Sigmoid colon (tissue), 7 donors: ENCODE data around the gene NAA80. TPM values are rescaled to one million over a fixed set of nuclear protein-coding genes. Genes with fewer than 3 reads are reported as not detected.

Experiments used
- DNase-seq: peaks from one replicate; pipeline ENCODE4 v3.0.0-alpha.2; 2019
- H3K27ac ChIP-seq, 4 donors: fragments of 200-600 bp; sonication (generic); one replicate each; pipeline ENCODE4 v1.5.1; 2016 to 2019; ENCODE audit warnings: mild to moderate bottlenecking in 1 of 4
- H3K27me3 ChIP-seq, 3 donors: fragments of 200-600 bp; sonication (generic); one replicate each; pipeline ENCODE4 v1.5.1; 2019; ENCODE audit warnings: mild to moderate bottlenecking in 1 of 3
- H3K36me3 ChIP-seq, 4 donors: fragments of 200-600 bp; sonication (generic); one replicate each; pipeline ENCODE4 v1.5.1; 2016 to 2019
- H3K4me1 ChIP-seq, 4 donors: fragments of 200-600 bp; sonication (generic); one replicate each; pipeline ENCODE4 v1.5.1; 2017 to 2019
- H3K4me3 ChIP-seq, 4 donors: fragments of 200-600 bp; sonication (generic); one replicate each; pipeline ENCODE4 v1.5.1; 2017 to 2019; ENCODE audit warnings: mild to moderate bottlenecking in 2 of 4, moderate library complexity in 1 of 4
- H3K9me3 ChIP-seq, 4 donors: fragments of 200-600 bp in 3 of 4; sonication (generic) in 3 of 4; one replicate each; pipeline versions ENCODE4 v1.5.1 to v1.6.1; 2013 to 2019
- EP300 ChIP-seq, 4 donors: sonication (generic); formaldehyde crosslinking; IDR thresholded peaks; one replicate each; pipeline ENCODE4 v1.6.1; 2017; ENCODE audit warnings: antibody characterized with exemption in 4 of 4
- POLR2A ChIP-seq, 2 donors: fragments of 450-650 bp; IDR thresholded peaks; one replicate each; pipeline ENCODE4 v1.6.1; 2016; ENCODE audit warnings: antibody characterized with exemption in 2 of 2, mild to moderate bottlenecking in 2 of 2, moderate library complexity in 2 of 2
- POLR2AphosphoS5 ChIP-seq, 4 donors: sonication (generic); formaldehyde crosslinking; IDR thresholded peaks; one replicate each; pipeline ENCODE4 v1.6.1; 2017; ENCODE audit warnings: antibody characterized with exemption in 4 of 4
- WGBS, 2 donors: extraction: QIAGEN DNeasy Blood & Tissue Kit; methylation state at CpG; one replicate each; pipeline ENCODE4 v1.1.7; 2013; 5-methylcytosine and 5-hydroxymethylcytosine counted together
- intact Hi-C: fragments of 100-400 bp; cut with DNase I; formaldehyde crosslinking; loops from one replicate; pipeline ENCODE4 v1.15.1; 2023
- polyA plus RNA-seq, 3 donors: library from polyadenylated mRNA; stranded (reverse); fragments of 200-250 nt; gene quantifications; one replicate each; pipeline ENCODE4 v1.2.3, GENCODE V29; 2013
- total RNA-seq, 4 donors: library from RNA; depleted of rRNA; stranded (reverse); fragments of >200 nt; gene quantifications; one replicate each; pipeline ENCODE4 v1.1.0, GENCODE V29; 2016
- TF ChIP-seq, protein P1 (sequence below), 4 experiments: fragments of 450-650 bp in 3 of 4; fragments of 200-600 bp in 1 of 4; IDR thresholded peaks; one replicate each; pipeline ENCODE4 v1.5.1; 2016 to 2019; ENCODE audit warnings: antibody characterized with exemption in 4 of 4, mild to moderate bottlenecking in 3 of 4, moderate library complexity in 2 of 4
- donor health status: healthy with polysubstance abuse.
- donor health status: Bipolar disorder and iron deficiency.
- donor health status: healthy.

NAA80 gene
- total and polyA plus RNA-seq, 7 donors, result 3.5 to 9.5 (median 6.4) TPM

DNA sequence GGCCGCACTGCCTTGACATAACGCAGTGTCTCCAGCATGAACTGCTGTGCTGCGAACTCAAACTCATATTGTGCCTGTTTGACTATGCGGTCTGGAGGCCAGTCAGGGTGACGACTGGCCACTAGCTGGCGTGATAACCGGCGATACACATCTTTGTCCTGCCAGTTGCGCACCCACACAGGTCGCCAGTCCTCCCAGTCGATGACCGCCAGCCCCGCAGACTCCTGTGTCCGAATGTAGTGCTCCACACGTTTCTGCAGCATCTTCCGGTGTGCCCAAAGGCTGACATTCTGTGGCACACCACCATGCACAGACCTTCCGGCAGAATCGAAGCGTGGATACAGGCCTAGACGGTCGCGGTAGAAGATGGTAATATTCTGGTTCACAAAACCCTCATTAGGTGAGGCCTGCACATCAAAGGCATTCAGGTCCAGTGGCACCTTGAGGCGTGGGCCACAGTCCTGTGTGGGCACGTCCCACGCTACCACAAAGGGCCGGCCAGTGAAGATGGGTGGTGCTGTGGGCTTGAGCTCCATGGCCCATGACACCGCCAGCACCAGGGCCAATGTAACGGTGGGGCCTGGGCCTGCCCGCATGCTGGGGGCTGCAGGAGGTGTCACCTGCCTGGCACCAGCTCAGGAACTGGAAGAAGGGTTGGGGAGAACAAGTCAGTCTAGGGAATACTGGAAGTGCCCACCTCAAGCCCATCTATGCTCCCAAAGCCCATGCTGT, 20.9 kb upstream of the NAA80 start:
- Histone ChIP-seq H3K27me3 (no peaks in the 10 kb centered on the region), H3K9me3 (no peaks in the 10 kb centered on the region), H3K4me3 (peak overlapping the region; percentile 58 to 84 (median 75)), H3K4me1 (peaks cover 0 to 66% (median 59%) of the 10 kb centered on the region in 4 donors), H3K27ac (peak overlapping the region; percentile 88 to 92 (median 92)), H3K36me3 (peaks cover 0 to 48% (median 6%) of the 10 kb centered on the region in 4 donors)
- WGBS, 2 donors, result 84 to 87% methylated on average over 29 of the region's 29 CpGs
- DNase-seq, result no peak
- intact Hi-C loops, result loop anchor here (2.0 to 10.0 kb wide), 3 partner anchors 21 to 1065 kb away; partner anchors contain the start of genes GNAT1, HYAL3, MANF and NAA80
- TF ChIP-seq POLR2A (IDR thresholded peaks at IDR 0.05) (no peak), POLR2AphosphoS5 (IDR thresholded peaks at IDR 0.05) (no peak)

DNA sequence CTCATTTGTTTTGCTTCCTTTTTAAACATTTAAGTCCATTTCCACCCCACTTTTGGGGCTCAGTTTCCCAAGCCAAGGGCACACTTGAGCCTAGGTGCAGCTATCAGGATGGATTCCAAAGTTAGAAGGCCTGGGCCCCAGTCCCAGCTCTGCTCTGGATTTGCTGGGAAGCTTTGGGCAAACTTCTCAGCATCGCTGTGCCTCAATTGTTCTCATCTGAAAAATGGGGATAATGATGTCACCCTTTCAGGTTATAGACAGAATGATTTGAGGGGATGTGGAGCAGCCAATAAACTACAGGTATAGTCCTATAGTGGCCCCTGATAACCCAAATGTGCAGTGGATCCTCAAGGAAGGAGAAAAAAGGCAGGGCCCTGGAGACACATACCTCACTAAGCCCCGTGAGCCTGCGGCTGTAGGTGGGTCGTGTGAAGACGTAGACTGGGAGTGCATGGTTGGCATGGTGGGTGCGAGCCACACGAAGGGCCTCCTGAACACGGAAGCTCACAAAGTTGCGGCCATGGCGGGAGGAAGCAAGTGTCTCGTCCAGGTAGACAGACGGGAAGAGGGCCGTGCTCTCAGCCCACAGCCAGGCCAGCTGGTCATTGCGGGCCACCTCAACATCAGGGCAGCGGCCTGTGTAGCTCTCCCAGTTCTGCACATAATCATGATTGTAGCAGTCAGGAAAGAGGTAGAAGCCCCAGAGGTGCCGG, 20.1 kb upstream of the NAA80 start:
- H3K27ac ChIP-seq, result peak overlapping the region in 3 of 4 donors; percentile 13 to 92 (median 30)
- 90 to 91% methylated on average over 16 of the region's 16 CpGs for WGBS, 2 donors
- intact Hi-C loops, result no loop called here
- H3K4me3 ChIP-seq, result peak overlapping the region in 2 of 4 donors; percentile 72 to 84
- no peaks in the 10 kb centered on the region for H3K9me3 ChIP-seq
- no peaks in the 10 kb centered on the region for H3K27me3 ChIP-seq
- DNase-seq, result no peak
- H3K4me1 ChIP-seq, result peaks cover 0 to 61% (median 55%) of the 10 kb centered on the region in 4 donors
- H3K36me3 ChIP-seq, result peaks cover 0 to 45% (median 6%) of the 10 kb centered on the region in 4 donors
- no peak for TF ChIP-seq POLR2A (IDR thresholded peaks at IDR 0.05)
- TF ChIP-seq, protein P1, sequence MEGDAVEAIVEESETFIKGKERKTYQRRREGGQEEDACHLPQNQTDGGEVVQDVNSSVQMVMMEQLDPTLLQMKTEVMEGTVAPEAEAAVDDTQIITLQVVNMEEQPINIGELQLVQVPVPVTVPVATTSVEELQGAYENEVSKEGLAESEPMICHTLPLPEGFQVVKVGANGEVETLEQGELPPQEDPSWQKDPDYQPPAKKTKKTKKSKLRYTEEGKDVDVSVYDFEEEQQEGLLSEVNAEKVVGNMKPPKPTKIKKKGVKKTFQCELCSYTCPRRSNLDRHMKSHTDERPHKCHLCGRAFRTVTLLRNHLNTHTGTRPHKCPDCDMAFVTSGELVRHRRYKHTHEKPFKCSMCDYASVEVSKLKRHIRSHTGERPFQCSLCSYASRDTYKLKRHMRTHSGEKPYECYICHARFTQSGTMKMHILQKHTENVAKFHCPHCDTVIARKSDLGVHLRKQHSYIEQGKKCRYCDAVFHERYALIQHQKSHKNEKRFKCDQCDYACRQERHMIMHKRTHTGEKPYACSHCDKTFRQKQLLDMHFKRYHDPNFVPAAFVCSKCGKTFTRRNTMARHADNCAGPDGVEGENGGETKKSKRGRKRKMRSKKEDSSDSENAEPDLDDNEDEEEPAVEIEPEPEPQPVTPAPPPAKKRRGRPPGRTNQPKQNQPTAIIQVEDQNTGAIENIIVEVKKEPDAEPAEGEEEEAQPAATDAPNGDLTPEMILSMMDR (IDR thresholded peaks at IDR 0.05), result no peak
- TF ChIP-seq POLR2AphosphoS5 (IDR thresholded peaks at IDR 0.05), result no peak
- no peak for TF ChIP-seq EP300 (IDR thresholded peaks at IDR 0.05)

DNA sequence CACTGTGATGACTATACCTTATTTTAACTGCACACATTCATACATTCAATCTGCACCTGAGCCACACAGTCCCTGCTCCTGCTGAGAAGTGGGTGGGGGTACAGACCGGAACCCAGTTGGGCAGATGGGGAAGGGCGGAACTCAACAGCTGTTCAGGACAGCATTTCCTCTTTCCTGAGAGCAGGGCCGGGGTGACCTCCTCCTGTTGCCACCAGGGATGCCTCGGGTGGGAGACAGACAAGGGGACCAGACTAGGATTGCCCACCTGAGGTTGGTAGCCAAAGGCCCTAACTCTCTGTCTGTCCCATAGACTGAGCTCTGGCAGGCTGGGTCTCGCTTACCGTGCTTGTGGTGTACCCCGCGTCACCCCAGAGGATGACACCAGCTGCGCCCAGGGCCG, 19.4 kb upstream of the NAA80 start:
- H3K9me3 ChIP-seq, result no peaks in the 10 kb centered on the region
- no peak for TF ChIP-seq POLR2A (IDR thresholded peaks at IDR 0.05)
- TF ChIP-seq POLR2AphosphoS5 (IDR thresholded peaks at IDR 0.05), result no peak
- TF ChIP-seq, protein P1 (IDR thresholded peaks at IDR 0.05), result no peak
- no peak for TF ChIP-seq EP300 (IDR thresholded peaks at IDR 0.05)
- WGBS, 2 donors, result 73 to 75% methylated on average over 10 of the region's 10 CpGs
- intact Hi-C loops, result no loop called here
- no peak for DNase-seq
- no peaks in the 10 kb centered on the region for H3K27me3 ChIP-seq
- H3K36me3 ChIP-seq, result peaks cover 0 to 45% (median 6%) of the 10 kb centered on the region in 4 donors
- peak overlapping the region in 2 of 4 donors; percentile 13 to 30 for H3K27ac ChIP-seq
- H3K4me3 ChIP-seq, result no peak overlapping the region
- peaks cover 0 to 56% (median 52%) of the 10 kb centered on the region in 4 donors for H3K4me1 ChIP-seq

DNA sequence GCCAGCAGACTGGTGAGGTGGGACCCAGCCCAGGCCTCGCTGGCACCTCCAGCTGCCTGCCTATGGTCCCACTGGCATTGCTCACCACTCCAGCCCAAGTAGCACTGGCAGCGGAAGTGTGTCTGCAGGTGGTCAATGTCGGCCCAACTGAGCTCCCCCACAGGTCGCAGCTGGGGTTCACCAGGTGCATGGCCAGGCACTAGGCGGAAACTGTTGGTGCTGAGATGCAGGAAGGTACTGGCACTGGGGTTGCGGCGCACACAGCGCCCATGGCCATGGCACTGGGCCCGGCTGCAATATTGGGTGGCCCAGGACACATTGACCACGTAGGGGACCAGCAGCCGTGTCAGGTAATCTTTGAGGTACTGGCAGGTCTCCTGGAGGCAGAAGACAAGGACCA, 19.0 kb upstream of the NAA80 start:
- Histone ChIP-seq H3K4me1 (peaks cover 0 to 56% (median 52%) of the 10 kb centered on the region in 4 donors), H3K36me3 (peaks cover 0 to 45% (median 6%) of the 10 kb centered on the region in 4 donors), H3K27ac (peak overlapping the region in 2 of 4 donors; percentile 31 to 45), H3K27me3 (no peaks in the 10 kb centered on the region), H3K4me3 (no peak overlapping the region), H3K9me3 (no peaks in the 10 kb centered on the region)
- TF ChIP-seq POLR2A (IDR thresholded peaks at IDR 0.05) (no peak), POLR2AphosphoS5 (IDR thresholded peaks at IDR 0.05) (no peak), EP300 (IDR thresholded peaks at IDR 0.05) (no peak)
- TF ChIP-seq, protein P1 (IDR thresholded peaks at IDR 0.05), result no peak
- intact Hi-C loops, result no loop called here
- WGBS, 2 donors, result 82 to 85% methylated on average over 11 of the region's 11 CpGs
- DNase-seq, result no peak

DNA sequence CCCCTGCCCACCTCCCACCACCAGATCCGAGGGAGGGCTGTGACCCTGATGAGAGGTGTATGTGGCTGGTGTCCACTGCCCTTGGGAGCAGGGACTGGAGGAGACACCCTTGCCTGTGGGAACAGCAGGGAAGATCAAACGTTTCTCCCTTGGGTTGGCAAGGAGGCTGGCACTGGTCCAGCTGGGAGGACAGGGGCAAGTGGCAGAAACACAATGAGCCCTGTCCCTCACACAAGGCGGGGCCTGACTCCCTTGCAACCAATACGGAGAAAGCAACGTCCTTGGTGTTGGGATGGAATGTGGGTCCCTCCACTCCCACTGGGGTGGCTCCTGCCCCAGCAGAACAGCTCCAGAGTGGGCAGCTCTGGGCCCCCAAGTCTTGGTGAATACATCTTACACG, 18.1 kb upstream of the NAA80 start:
- H3K27me3 ChIP-seq, result no peaks in the 10 kb centered on the region
- H3K9me3 ChIP-seq, result no peaks in the 10 kb centered on the region
- H3K36me3 ChIP-seq, result peaks cover 0 to 45% (median 6%) of the 10 kb centered on the region in 4 donors
- no peak for DNase-seq
- peak overlapping the region; percentile 6 to 45 (median 22) for H3K27ac ChIP-seq
- 30 to 64% methylated on average over 6 of the region's 6 CpGs for WGBS, 2 donors
- no peak for TF ChIP-seq POLR2AphosphoS5 (IDR thresholded peaks at IDR 0.05)
- H3K4me1 ChIP-seq, result peaks cover 0 to 48% (median 45%) of the 10 kb centered on the region in 4 donors
- intact Hi-C loops, result no loop called here
- no peak overlapping the region for H3K4me3 ChIP-seq
